ENCODE data around the gene ATP6V1G3.
"Not testable (repeated sequence)": the region's sequence is repeated elsewhere in the genome, so short reads cannot be mapped to it uniquely, and the experiment has no call there.

The ATP6V1G3 gene

GRCh38 chr1:198540580-198540979 is at the start of gene ATP6V1G3:
TSS of gene ATP6V1G3 (minus strand) at chr1:198540680. CDS start at chr1:198540650, 30 bp downstream.
- DNase-seq = no peak

- DNase-seq = no peak
These were observed 48.4 kb upstream of the ATP6V1G3 start for GRCh38 chr1:198588845-198589244.

- no peak for DNase-seq
These were observed 43.7 kb upstream of the ATP6V1G3 start for GRCh38 chr1:198584163-198584562.

DNA sequence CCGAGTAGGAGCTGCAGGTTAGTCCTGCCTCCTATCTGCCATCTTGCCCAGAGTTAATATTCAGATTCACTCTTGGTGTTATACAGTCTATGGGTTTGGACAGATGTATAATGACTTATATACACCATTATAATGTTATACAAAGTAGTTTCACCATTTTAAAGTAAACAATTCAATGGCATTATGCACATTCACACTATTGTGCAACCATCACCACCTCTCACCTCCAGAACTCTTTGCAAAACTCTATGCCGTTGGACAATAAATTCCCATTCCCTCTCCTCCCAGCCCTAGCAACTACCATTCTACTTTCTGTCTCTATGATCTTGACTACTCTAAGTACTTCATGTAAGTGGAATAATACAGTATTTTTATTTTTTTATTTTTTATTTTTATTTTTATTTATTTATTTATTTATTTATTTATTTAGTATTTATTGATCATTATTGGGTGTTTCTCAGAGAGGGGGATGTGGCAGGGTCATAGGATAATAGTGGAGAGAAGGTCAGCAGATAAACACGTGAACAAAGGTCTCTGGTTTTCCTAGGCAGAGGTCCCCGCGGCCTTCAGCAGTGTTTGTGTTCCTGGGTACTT is 42.8 kb upstream of the ATP6V1G3 start:
- not testable (repeated sequence) for DNase-seq

GRCh38 chr1:198577444-198577843 is 37.0 kb upstream of the ATP6V1G3 start:
- no peak for DNase-seq

GRCh38 chr1:198575798-198576641 is 35.5 kb upstream of the ATP6V1G3 start:
- no peak for DNase-seq

GRCh38 chr1:198575292-198575691 is 34.8 kb upstream of the ATP6V1G3 start:
- DNase-seq = no peak

GRCh38 chr1:198574325-198574724 is 33.8 kb upstream of the ATP6V1G3 start:
- no peak for DNase-seq

DNA sequence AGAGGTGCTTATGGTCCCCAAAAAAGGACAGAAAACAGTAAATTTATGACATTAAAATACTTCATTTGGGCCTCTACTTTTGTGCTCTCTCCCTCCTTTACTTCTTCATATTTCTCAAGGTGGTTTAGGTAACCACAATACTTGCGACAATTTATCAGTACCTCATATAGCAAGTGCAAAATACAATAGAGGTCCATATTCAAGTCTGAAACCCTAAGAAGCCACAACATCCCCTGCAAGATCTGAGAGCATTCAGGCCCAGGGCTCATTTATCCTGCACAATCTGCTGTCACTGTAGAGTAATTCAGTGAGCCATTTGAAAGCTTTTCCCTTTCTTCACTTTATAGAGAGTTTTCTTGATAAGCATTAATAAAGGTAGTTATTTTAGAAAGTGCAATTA is 24.2 kb upstream of the ATP6V1G3 start:
- DNase-seq = no peak

DNA sequence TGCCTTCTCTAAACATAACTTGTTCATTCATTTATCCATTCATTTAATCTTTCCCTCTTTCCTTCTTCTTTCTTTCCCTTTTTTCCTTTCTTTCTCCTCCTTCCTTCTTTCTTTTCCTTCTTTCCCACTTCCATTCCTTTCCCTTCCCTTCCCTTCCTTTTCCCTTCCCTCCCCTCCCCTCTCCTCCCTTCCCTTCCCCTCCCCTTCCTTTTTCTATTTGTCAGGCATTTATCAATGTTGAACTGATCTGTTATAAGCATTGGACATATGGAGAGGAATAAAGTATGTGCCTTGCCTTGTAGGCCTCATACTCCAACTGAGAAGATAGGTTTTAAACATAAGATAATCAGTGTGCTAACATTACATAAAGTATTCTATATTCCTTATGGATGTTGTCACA is 23.7 kb upstream of the ATP6V1G3 start:
- no peak for DNase-seq

DNA sequence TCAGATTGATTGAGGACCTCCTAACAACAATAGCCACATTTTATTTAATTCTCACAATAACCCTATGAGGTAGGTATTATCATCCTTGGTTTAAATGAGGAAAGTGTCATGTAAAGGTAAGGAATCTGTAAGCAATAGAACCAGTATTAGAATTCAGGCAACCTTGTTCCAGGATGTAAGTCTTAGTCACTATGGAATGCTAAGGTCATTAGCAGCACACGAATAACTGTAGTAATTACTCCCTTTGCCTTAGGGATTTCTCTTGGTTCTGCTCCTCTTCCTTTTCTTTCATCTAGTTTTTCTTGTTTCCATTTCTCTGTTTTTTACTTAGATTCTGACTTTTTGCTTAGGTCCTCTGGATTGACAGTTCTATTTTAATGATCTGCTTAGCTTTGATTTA is 23.1 kb upstream of the ATP6V1G3 start:
- DNase-seq = no peak

DNA sequence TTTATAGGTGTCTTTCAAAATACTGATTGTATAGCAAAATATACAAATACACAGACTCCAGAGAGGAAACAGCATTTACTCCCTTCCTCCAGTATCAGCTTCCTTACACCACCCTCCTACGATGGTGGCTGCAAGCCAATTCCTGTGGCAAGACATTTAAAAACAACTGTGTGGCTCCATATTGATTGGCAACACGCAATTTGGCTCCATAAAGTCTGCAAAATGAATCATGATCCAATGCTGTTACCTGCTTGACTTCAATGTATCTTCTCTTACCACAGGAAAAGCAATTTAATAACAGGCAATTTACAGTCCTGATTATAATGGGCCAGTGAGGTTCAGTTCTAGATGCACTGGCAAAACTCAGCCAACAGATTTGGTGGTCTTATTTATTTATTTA is 19.7 kb upstream of the ATP6V1G3 start:
- no peak for DNase-seq

DNA sequence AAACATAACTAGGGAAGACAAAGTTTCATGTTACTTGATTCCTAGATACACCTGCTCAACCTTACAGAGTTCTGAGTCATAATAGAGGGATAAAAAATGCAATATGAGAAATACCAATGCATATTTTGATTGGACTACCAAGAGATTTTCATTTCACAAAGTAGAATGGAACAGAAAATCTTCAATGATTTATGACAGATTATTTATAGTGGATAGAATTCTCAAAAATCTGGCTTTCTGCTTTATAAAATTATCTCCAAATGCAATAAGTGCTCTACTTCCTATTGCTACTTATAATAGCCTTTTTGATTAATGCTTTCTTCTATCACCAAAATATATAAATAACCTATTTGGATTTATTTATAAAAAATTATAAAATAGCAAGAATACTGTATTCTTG is 18.9 kb upstream of the ATP6V1G3 start:
- no peak for DNase-seq

DNA sequence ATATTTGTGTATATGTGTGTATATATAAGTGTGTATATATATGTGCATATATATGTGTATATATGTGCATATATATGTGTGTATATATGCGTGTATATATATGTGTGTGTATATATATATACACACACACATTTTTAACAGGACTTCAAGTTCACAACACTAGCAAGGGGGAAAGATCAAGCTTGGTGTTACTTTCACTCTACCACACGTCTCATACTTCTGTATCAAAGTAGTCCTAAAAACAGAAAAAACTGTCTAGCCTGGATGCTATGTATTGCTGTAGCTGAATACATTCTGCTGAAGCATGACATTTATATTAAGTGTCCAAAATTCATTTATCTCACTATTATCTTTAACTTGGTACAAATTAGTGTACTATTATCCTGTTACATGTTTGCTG is 17.9 kb upstream of the ATP6V1G3 start:
- DNase-seq = no peak

- DNase-seq = no peak
These were observed 16.5 kb upstream of the ATP6V1G3 start for GRCh38 chr1:198556971-198557370.

DNA sequence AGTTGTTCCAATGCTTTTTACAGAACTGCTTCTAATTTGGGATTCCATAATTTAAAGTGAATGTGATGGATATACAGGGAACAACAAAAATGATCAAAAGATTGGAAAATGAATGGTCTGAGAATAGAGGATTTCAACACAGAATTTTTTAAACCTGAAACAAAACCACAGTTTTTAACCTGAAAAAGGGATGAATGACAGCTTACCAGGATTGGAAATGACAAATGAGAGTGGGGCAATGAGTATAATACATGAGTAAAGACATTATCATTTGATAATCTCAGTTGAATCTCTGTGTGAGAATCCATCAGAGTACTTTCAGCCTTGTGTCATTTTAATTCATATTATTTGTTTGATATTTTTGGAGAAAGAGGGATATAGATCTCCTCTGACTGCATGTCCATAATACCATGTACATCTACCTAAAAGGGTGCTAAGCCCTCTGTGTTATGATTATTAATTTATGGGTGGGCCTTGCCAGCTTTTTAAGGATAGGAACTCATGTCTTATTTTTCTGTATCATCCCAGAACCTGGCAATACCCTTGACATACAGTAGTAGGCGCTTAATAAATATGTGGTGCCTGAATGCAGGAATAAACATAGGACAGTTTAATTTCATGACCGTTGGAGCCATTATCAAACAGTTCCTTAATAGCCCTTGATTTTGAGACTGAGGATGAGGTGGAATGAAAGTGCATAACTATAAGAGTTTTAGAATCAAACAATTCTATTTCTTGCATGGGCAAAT is 12.4 kb upstream of the ATP6V1G3 start:
- no peak for DNase-seq

GRCh38 chr1:198550941-198551524 is 10.6 kb upstream of the ATP6V1G3 start:
- no peak for DNase-seq

DNA sequence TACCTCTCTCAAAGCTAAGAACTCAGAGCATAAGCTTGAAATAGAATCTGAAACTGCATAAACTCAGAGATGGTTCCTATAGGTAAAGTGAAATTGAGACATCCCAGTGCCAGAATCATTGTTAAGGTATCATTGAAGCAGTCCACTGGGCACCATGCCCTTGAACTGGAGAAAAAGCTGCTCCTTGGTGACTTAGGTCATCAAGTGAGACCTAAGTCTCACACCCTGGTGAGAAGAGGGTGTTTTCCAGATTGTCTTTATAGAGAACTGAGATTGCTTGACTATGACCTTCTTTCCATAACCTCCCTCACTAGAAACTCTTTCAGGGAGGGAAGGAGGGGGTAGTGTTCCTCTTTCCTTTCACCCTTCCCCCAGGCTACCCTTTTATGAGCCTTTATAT is 9.4 kb upstream of the ATP6V1G3 start:
- DNase-seq = no peak

- no peak for DNase-seq
These were observed 8.4 kb upstream of the ATP6V1G3 start for GRCh38 chr1:198548890-198549289.

GRCh38 chr1:198545156-198545555 is 4.7 kb upstream of the ATP6V1G3 start:
- DNase-seq = no peak

DNA sequence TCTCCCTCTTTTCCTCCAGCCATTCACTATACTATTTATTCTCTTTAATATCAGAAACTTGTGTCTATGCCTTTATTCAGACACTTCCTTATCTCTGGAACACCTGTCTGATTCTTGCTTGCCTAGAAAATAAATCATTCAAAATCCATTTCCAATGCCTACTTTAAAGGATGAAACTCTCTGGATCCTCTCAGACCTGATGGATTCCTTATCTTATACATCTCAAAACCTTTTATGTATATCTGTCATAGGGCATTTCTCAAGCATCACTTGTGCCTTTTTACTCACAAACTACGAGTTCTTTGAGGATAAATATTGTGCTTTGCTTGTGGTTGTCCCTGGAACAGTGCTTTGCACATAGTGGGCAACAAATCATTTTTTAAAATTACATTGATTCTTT is 3.8 kb upstream of the ATP6V1G3 start:
- no peak for DNase-seq

GRCh38 chr1:198543670-198544260 is 3.3 kb upstream of the ATP6V1G3 start:
- DNase-seq = no peak

DNA sequence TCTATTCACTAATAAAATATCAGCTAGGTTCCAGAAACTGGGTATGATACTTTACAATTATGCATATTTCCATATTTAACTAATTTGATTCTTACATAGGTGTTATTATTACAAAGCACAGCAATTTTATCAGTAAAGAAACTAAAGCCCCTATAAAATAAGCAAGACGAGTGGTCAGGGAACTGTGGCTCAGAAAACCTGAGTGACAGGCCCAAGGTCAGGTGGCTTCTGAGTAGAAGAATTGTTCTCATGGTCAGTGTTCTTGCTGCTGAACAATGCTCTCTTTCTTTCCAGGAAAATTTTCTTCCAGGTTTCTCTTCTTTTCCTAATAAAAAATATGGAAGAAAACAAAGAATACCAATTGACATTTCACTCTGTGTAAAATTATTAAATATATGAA is 2.2 kb upstream of the ATP6V1G3 start:
- no peak for DNase-seq
